Umbilical cord (tissue), 2 donors: Measurements from ENCODE around the gene HLTF. TPM values are rescaled to one million over a fixed set of nuclear protein-coding genes. Genes with fewer than 3 reads are reported as not detected.

Experiments
- DNase-seq: peaks from one replicate; pipeline ENCODE4 v3.0.0-alpha.2; 2015; ENCODE audit warnings: low spot score
- total RNA-seq: library from RNA; depleted of rRNA; stranded (reverse); fragments of >200 nt; gene quantifications from one replicate; pipeline ENCODE4 v1.2.3, GENCODE V29; 2014; ENCODE audit warnings: low replicate concordance; ENCODE audit not compliant: insufficient read depth

Gene HLTF
- total RNA-seq, 1 donor from 2014 or later = 52.0 TPM

DNA sequence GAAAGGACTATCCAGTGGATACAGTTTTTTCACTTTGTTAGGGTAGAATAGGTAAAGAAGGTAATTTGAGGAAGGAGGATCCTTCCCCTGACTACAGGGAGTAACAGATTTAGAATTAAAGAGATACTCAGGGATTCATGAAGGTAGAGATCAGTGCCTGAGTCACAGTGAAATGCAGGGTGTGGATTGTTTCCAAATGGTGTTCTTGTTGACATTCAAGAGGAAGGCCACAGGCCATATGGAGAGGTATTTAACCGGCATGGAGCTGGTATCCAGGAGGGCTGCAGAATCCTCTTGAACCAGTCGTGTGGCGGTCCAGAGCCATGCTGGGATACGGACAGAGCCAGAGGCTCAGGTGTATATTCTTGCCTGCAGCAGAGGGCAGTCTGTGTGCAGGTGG is 66.8 kb downstream of the HLTF start:
- no peak for DNase-seq

- no peak for DNase-seq
Measured at GRCh38 chr3:149018247-149018646, 68.1 kb downstream of the HLTF start.

- peak; percentile 17 for DNase-seq
Measured at GRCh38 chr3:149016669-149017541, 69.4 kb downstream of the HLTF start.

- DNase-seq = no peak
Measured at GRCh38 chr3:149016242-149016641, 70.1 kb downstream of the HLTF start.

DNA sequence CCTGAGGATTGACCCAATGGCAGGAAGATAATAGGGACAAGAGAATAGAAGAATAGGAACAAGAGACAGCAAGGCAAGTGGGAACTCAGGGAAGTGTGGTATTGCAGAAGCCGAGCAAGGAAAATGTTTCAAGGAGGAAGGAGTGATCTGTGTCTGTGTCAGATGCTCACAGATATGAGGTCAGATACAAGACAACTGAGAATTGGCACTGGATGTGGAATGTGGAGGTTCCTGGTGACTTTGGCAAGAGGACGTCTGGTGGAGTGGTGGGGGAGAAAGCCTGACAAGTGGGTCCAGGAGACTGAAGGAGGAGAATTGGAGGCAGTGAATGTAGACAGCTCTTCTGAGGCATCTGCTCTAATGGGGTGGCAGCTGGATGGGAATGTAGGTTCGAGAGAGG is 70.9 kb downstream of the HLTF start:
- DNase-seq = no peak

DNA sequence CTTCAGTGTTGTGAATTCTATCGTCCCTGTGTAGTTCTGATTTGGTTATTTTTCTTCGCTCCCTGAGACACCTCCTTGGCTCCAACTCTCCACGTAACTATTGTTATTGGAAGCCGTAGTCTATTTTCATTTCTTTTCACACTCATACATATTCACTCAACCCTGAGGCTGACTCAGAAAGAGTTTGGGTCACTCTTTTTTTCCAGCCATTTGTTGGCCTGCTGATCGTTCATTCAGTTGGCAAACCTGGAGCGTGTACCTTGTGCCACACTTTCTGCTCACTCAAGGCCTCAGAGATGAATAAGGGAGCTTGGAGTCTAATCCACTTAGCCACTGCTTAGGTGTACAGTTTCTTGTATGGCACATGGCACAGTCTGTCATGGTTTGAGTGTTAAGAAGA is 72.6 kb downstream of the HLTF start:
- DNase-seq = no peak

DNA sequence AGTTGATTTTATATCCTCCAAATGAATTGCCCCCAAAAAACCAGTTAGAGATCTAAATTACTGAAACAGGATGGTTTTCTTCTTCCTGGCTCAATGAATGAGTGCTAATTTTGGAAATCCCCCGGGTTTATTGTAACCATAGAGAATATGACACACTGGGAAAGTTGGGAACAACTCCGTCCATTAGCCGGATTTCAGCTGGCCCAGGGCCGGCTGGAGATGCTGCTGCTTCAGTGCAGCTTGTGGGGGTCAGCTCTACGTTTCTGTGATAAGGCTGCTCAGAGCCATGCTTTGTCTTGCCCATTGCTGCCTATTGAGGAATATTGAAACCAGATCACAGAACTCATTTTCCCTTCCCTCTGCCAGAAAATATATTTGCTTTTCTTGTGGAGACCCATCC is 74.7 kb downstream of the HLTF start:
- DNase-seq = no peak

DNA sequence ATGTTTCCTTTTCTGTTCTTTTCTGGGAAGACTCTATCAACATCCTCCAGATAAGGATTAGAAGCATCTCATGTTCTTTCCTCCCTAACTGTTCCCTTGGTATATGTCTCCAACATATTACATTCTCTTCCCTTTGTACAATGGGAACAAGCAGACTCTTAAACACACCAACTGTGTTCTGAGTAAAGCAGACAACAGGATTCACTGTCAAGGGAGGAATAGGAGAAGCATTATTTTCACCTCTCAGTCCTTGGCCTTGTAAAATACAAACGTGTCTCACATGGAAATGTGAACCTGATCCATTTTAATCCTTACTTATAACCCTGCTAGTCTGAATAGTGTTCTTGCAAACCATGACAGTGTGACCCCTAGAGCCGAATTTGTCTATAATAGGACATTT is 75.4 kb downstream of the HLTF start:
- DNase-seq = no peak

- DNase-seq = no peak
Measured at GRCh38 chr3:149010504-149010951, 75.8 kb downstream of the HLTF start.

DNA sequence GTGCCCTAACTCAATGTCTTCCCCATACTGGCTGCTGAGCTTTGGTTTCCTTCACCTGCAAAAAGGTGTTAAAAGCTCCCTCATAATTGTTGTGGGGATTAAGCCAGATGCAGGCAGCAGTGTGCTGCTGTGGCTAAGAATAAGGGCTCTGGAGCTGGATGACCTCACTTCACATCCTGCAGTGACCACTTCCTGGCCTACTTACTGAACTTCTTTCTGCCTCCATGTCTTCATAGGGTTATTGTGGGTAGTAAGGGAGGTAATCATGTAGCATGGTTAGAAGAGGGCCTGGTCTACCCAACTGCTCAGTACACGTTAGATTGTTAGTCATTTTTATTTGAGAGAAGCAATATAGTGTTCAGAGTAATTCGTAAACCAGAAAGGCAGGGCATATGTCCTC is 76.6 kb downstream of the HLTF start:
- DNase-seq = no peak

DNA sequence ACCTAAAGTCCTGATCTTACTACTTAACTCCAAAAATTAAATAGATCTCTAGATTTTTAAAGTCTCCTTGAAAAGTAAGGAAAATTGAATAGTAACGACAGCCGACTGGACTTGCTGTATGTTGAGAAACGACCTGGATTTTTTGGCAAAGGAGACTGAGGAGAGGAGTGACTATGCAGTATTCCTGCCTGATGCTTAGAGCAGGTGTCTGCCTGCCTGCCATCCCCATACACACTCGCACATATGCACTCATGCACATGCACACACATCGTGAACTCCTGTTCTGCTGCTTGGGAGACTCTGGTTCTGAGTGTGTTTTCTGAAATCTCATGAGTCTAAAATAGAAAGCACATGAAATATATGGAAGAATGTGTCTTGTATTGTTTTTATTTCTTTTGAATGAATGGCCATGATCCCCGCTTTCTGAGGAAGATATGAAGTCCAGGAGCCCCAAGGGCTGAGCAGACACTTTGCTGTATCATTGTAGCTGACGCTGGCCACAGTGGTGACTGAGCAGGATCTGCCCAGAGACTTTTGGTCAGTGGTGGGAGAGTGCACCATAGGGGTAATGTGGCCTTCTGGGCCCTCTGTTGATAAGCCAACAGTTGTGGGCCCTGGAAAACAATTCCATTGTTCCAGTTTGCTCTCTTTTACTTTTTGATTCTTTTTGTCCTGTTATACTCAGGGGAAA is 78.6 kb downstream of the HLTF start:
- no peak for DNase-seq

- DNase-seq = no peak
Measured at GRCh38 chr3:149005416-149005815, 80.9 kb downstream of the HLTF start.

DNA sequence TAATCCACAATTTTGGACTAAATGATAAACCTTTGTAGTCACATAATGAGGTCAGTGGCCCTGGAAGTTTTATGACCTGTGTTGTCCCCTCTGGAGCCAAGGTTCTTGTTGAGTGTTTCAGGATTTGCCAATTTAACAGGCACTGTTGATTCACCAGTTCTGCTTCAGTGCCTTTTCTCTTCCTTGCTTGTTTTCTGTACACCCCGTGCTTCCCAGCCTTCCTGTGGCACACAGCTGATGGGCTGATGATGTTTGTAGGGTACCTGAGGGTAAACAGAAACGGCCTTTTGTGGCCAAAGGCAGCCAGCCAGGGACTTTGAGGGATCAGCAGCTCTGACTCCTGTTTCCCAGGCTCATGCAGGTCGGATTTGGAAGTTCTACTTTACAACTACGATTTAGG is 81.7 kb downstream of the HLTF start:
- no peak for DNase-seq

GRCh38 chr3:149003653-149004305 is 82.6 kb downstream of the HLTF start:
- no peak for DNase-seq

- DNase-seq = no peak
Measured at GRCh38 chr3:149001727-149002126, 84.6 kb downstream of the HLTF start.

DNA sequence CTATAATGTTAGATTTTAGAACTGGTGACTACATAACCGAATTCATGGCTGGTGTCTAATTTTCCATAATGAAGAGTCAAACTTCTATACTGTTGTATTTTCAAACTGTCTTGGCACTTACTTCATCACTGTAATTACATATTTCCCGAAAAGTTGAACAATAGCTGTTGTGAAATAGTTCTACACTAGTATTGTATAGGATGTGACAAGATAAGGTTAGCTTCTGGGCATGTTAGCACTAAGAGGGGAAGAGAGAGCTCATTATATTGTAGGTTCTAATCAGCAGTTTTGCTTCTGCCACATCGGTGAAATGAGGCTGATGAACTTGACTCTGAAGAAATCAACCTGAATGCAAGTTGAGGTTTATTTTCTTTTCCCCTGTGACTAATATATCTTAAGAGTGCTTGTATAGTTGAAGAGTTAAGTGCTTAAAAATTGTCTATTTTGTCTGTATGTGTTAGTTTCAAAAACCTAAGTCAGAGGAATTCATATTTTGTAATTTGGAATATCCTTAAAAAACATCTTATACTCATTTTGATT is 86.1 kb downstream of the HLTF start:
- DNase-seq = no peak

GRCh38 chr3:148999806-149000205 is 86.5 kb downstream of the HLTF start:
- no peak for DNase-seq

- DNase-seq = no peak
Measured at GRCh38 chr3:148998715-148999423, 87.5 kb downstream of the HLTF start.

DNA sequence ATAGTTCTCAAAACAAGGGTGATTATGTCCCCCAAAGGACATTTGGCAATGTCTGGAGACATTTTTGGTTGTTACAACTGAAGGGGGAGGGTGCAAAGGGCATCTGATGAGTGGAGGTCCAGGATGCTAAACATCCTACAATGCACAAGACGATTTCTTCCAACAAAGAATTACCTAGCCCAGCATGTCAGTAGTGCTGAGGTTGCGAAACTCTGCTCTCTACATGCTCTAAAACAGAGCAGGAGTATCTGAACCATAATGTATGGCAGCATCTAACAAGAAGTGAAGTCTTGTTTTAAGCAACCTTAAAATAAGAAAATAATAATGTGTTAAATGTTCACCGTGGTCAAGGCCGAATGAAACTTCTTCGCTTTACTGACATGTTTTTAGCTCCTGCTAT is 88.0 kb downstream of the HLTF start:
- DNase-seq = no peak

DNA sequence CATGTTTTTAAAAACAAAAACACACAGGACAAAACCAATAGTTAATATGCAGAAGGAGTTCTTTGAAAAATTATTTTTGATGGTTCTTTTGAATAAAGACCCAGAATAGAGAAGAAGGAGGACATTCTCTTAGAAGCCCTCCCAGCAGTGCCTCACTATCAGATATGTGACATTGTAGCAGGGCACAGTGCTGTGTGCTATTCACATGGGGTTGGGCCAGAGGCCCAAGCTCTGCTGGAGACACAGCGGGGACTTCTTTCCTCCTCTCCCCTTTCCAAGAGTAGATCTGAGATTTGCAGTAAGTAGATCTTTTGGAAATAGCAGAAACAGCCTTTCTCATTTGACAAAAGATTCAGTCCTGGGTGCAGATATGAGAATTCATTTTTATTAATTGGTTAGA is 88.7 kb downstream of the HLTF start:
- no peak for DNase-seq

GRCh38 chr3:148992635-148993255 is 93.6 kb downstream of the HLTF start:
- no peak for DNase-seq
